HUES48 (cell line): ENCODE measurements around the gene FGFR3.

Source experiments
- H3K27ac ChIP-seq: one replicate; pipeline ENCODE4 v1.7.0; 2013; ENCODE audit warnings: low read depth, low read length, inconsistent platforms
- H3K27me3 ChIP-seq: 2 replicates; pipeline ENCODE4 v1.6.1; 2013; ENCODE audit warnings: mild to moderate bottlenecking, low read length; ENCODE audit not compliant: control insufficient read depth, insufficient read depth
- H3K36me3 ChIP-seq: 2 replicates; pipeline ENCODE4 v1.6.1; 2013; ENCODE audit warnings: low read length; ENCODE audit not compliant: control insufficient read depth, insufficient read depth
- H3K4me1 ChIP-seq: 2 replicates; pipeline ENCODE4 v1.6.1; 2013; ENCODE audit warnings: mild to moderate bottlenecking, low read length; ENCODE audit not compliant: control insufficient read depth, insufficient read depth
- H3K4me3 ChIP-seq: 2 replicates; pipeline ENCODE4 v1.5.1; 2013; ENCODE audit warnings: mild to moderate bottlenecking, low read depth, low read length
- H3K9ac ChIP-seq: 2 replicates; pipeline ENCODE4 v1.6.1; 2013; ENCODE audit warnings: mild to moderate bottlenecking, low read depth, low read length, moderate library complexity
- H3K9me3 ChIP-seq: 2 replicates; pipeline ENCODE4 v1.6.1; 2013; ENCODE audit warnings: low read length; ENCODE audit not compliant: control insufficient read depth, insufficient read depth

The FGFR3 gene

GRCh38 chr4:1763550-1764080, 29.5 kb upstream of the FGFR3 start:
- Histone ChIP-seq H3K4me1 (peaks cover 23% of the 10 kb centered on the region), H3K9ac (no peak overlapping the region), H3K4me3 (no peak overlapping the region), H3K36me3 (no peaks in the 10 kb centered on the region), H3K27me3 (no peaks in the 10 kb centered on the region; the same call in 1 of the 2 replicates), H3K9me3 (no peaks in the 10 kb centered on the region), H3K27ac (no peak overlapping the region)

GRCh38 chr4:1764670-1765069, 28.4 kb upstream of the FGFR3 start:
- Histone ChIP-seq H3K9me3 (no peaks in the 10 kb centered on the region), H3K9ac (no peak overlapping the region), H3K4me1 (peaks cover 25% of the 10 kb centered on the region), H3K27ac (no peak overlapping the region), H3K36me3 (no peaks in the 10 kb centered on the region), H3K4me3 (no peak overlapping the region), H3K27me3 (peaks cover 6% of the 10 kb centered on the region; the same call in 1 of the 2 replicates)

GRCh38 chr4:1765409-1766072, 27.6 kb upstream of the FGFR3 start:
- Histone ChIP-seq H3K4me1 (peaks cover 25% of the 10 kb centered on the region), H3K9me3 (no peaks in the 10 kb centered on the region), H3K36me3 (no peaks in the 10 kb centered on the region), H3K27me3 (peaks cover 8% of the 10 kb centered on the region), H3K9ac (no peak overlapping the region), H3K27ac (no peak overlapping the region), H3K4me3 (no peak overlapping the region)

- peak overlapping the region; percentile 37 for H3K4me3 ChIP-seq
- H3K9ac ChIP-seq, result no peak overlapping the region
- H3K27me3 ChIP-seq, result peaks cover 8% of the 10 kb centered on the region
- H3K36me3 ChIP-seq, result no peaks in the 10 kb centered on the region
- H3K4me1 ChIP-seq, result peaks cover 25% of the 10 kb centered on the region
- H3K9me3 ChIP-seq, result no peaks in the 10 kb centered on the region
- peak overlapping the region; percentile 72 for H3K27ac ChIP-seq
Observed at GRCh38 chr4:1766106-1767060, 26.7 kb upstream of the FGFR3 start.

GRCh38 chr4:1767061-1767769, 25.9 kb upstream of the FGFR3 start:
- Histone ChIP-seq H3K27me3 (peaks cover 8% of the 10 kb centered on the region), H3K4me1 (peaks cover 25% of the 10 kb centered on the region), H3K9ac (no peak overlapping the region), H3K9me3 (no peaks in the 10 kb centered on the region), H3K27ac (peak overlapping the region; percentile 72), H3K4me3 (peak overlapping the region; percentile 37; the same call in 1 of the 2 replicates), H3K36me3 (no peaks in the 10 kb centered on the region)

GRCh38 chr4:1767770-1768366, 25.2 kb upstream of the FGFR3 start:
- peaks cover 8% of the 10 kb centered on the region for H3K27me3 ChIP-seq
- no peaks in the 10 kb centered on the region for H3K36me3 ChIP-seq
- peak overlapping the region; percentile 18; the same call in 1 of the 2 replicates for H3K9ac ChIP-seq
- peak overlapping the region; percentile 46; the same call in 1 of the 2 replicates for H3K4me3 ChIP-seq
- H3K27ac ChIP-seq, result peak overlapping the region; percentile 47
- no peaks in the 10 kb centered on the region for H3K9me3 ChIP-seq
- peaks cover 25% of the 10 kb centered on the region for H3K4me1 ChIP-seq

DNA sequence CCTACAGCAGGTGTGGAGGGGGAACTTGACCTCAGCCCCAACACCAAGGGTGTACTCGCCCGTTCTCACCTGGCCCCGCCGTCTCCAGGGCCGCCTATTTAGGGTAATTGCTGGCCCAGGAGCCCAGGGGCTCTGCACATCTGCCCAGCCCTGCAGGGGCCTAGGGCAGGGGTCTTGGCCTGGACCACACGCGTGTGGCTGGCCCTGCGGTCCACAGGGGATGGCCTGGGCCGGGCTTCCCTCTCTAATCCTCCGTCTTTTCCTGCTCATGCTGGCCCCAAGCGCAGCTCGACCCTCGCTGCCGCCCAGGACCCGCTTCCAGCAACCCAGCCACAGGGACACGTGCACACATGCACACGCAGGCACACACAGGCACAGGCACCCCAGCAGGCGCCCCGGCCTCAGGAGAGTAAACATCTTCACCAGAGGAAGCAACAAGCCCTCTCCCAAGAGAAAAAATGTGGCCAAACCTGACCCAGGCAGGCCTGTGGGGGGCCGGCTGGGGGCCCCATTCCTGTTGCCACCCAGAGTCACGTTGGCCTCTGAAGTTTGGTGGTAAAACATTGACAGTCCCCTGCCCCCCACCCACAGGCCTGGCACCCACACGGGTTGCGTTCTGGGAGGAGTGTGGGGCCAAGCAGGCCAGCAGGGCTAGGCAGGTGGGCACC, 24.6 kb upstream of the FGFR3 start:
- Histone ChIP-seq H3K36me3 (no peaks in the 10 kb centered on the region), H3K27ac (peak overlapping the region; percentile 47), H3K9me3 (no peaks in the 10 kb centered on the region), H3K4me1 (peaks cover 25% of the 10 kb centered on the region), H3K27me3 (peaks cover 8% of the 10 kb centered on the region), H3K4me3 (peak overlapping the region; percentile 46; the same call in 1 of the 2 replicates), H3K9ac (peak overlapping the region; percentile 18; the same call in 1 of the 2 replicates)

DNA sequence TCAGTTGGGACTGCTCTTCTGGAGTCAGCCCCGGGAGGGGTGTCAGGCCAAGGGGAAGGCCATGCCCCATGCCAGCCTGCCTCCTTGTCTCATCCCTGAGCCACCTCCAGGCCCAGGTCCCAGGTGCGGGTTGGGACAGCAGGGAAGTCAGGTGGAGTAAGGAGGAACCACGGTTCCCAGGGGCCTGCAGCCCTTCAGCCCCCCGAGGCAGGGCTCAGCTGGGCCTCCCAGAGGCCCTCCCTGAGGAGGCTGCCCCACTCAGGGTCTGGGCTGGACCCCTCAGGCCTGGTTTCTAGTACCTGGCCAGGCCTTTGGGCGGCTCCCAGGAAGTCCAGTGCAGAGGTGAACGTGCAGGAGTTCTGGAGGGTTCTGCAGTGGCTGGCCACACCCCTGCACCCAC, 23.4 kb upstream of the FGFR3 start:
- H3K36me3 ChIP-seq, result no peaks in the 10 kb centered on the region
- peaks cover 25% of the 10 kb centered on the region for H3K4me1 ChIP-seq
- no peak overlapping the region for H3K27ac ChIP-seq
- peaks cover 8% of the 10 kb centered on the region for H3K27me3 ChIP-seq
- H3K9me3 ChIP-seq, result no peaks in the 10 kb centered on the region
- no peak overlapping the region for H3K4me3 ChIP-seq
- no peak overlapping the region for H3K9ac ChIP-seq

- H3K27ac ChIP-seq, result no peak overlapping the region
- H3K4me1 ChIP-seq, result peaks cover 25% of the 10 kb centered on the region
- no peak overlapping the region for H3K9ac ChIP-seq
- no peaks in the 10 kb centered on the region for H3K9me3 ChIP-seq
- no peak overlapping the region for H3K4me3 ChIP-seq
- H3K36me3 ChIP-seq, result no peaks in the 10 kb centered on the region
- peaks cover 8% of the 10 kb centered on the region for H3K27me3 ChIP-seq
Observed at GRCh38 chr4:1770245-1770644, 22.8 kb upstream of the FGFR3 start.

DNA sequence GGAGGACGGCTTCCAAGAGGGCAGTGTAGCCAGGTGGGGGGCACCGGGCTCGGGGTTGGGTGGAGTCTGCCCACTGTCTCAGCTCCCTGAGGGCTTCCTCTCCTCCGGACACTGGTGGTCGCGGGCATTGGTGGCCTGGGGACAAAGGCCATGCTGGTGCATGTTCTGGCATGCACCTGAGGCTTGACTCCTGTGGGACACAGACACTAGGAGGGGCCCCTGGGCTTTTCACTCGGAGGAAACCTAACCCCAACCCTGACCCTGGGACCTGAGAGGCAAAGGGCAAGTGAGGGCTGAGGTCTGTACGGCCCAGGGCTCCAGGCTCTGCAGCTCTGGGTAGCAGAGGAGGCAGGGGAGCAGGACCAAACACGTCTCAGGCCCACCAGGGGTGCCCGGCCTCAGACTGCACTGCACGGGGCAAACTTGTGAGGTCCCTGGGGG, 22.3 kb upstream of the FGFR3 start:
- Histone ChIP-seq H3K27ac (no peak overlapping the region), H3K36me3 (no peaks in the 10 kb centered on the region), H3K9ac (no peak overlapping the region), H3K9me3 (no peaks in the 10 kb centered on the region), H3K4me1 (peaks cover 20% of the 10 kb centered on the region), H3K4me3 (no peak overlapping the region), H3K27me3 (peaks cover 8% of the 10 kb centered on the region; the same call in 1 of the 2 replicates)
